Tracheal epithelial cell (primary cell): ENCODE data around the gene ETFRF1. TPM values are rescaled to one million over a fixed set of nuclear protein-coding genes. Genes with fewer than 3 reads are reported as not detected.

Experiments used
- total RNA-seq: library from RNA; depleted of rRNA; stranded (reverse); fragments of >200 nt; gene quantifications from 2 replicates; pipeline ENCODE4 v1.2.1, GENCODE V29; 2014

ETFRF1 gene
- total RNA-seq = 8.7 and 14.5 TPM in 2 replicates

GRCh38 chr12:25195056-25195971 lies at the start of gene ETFRF1, which contains the start of gene DNAI7:
TSS of gene ETFRF1 (plus strand) at chr12:25195237. CDS start at chr12:25203957, 8,720 bp downstream.
TSS of gene DNAI7 (minus strand) at chr12:25195160. CDS start at chr12:25195078, 82 bp downstream.

GRCh38 chr12:25250744-25251730 lies 56.0 kb downstream of the ETFRF1 start, which contains the start of gene KRAS:
TSS of gene KRAS (minus strand) at chr12:25250929.

Other genes starting within 250 kb of the ETFRF1 start
- 13.2 and 17.6 TPM in 2 replicates for gene BCAT1, start 246.1 kb upstream of the ETFRF1 start, total RNA-seq
- not detected in 2 replicates for gene DNAI7, start 77 bp upstream of the ETFRF1 start, total RNA-seq
- gene KRAS, start 55.7 kb downstream of the ETFRF1 start, total RNA-seq = 18.3 and 18.8 TPM in 2 replicates